Keratinocyte (primary cell): ENCODE data around the gene SDK1. TPM values are rescaled to one million over a fixed set of nuclear protein-coding genes. Genes with fewer than 3 reads are reported as not detected.

Source experiments
- DNase-seq: peaks from one replicate; pipeline ENCODE4 v3.0.0-alpha.2; 2011; ENCODE audit warnings: low read depth, missing footprints, low spot score
- FAIRE-seq: peaks from 2 replicates; lab custom pipeline; 2011; peaks lifted over from hg19 to GRCh38; lab: Jason Lieb, UNC
- H2AFZ ChIP-seq: 2 replicates; pipeline ENCODE4 v1.6.0; 2012; ENCODE audit warnings: low read length, control low read depth, inconsistent platforms; ENCODE audit not compliant: control insufficient read depth
- H3K27ac ChIP-seq: 2 replicates; pipeline ENCODE4 v1.5.1; 2011; ENCODE audit warnings: low read length; ENCODE audit not compliant: control insufficient read depth, insufficient read depth
- H3K27me3 ChIP-seq: 3 replicates; pipeline ENCODE4 v1.6.0; 2011; ENCODE audit warnings: low read length; ENCODE audit not compliant: control insufficient read depth, insufficient read depth; ENCODE audit errors: extremely low read depth
- H3K36me3 ChIP-seq, 2 experiments: 2 replicates in 1 of 2; 3 replicates in 1 of 2; pipeline ENCODE4 v1.5.1; 2011; ENCODE audit warnings: low read length in 2 of 2, mild to moderate bottlenecking in 1 of 2; ENCODE audit not compliant: control insufficient read depth in 2 of 2, insufficient read depth in 2 of 2; ENCODE audit errors: extremely low read depth in 1 of 2
- H3K4me1 ChIP-seq: 3 replicates; pipeline ENCODE4 v1.5.1; 2011; ENCODE audit warnings: low read length; ENCODE audit not compliant: control insufficient read depth, insufficient read depth; ENCODE audit errors: extremely low read depth
- H3K4me2 ChIP-seq: 3 replicates; pipeline ENCODE4 v1.6.0; 2011; ENCODE audit warnings: low read depth, low read length; ENCODE audit not compliant: control insufficient read depth, insufficient read depth; ENCODE audit errors: extremely low read depth
- H3K4me3 ChIP-seq, 3 experiments: fragments of 200-600 bp in 1 of 3; sonication (generic) in 1 of 3; 2 replicates in 2 of 3; 3 replicates in 1 of 3; pipeline ENCODE4 v1.5.1; 2011 to 2016; ENCODE audit warnings: low read length in 3 of 3, mild to moderate bottlenecking in 3 of 3, control low read depth in 2 of 3, inconsistent platforms in 1 of 3, low read depth in 1 of 3, mixed read lengths in 1 of 3, mixed run types in 1 of 3, moderate library complexity in 1 of 3; ENCODE audit not compliant: control insufficient read depth in 2 of 3, insufficient read depth in 2 of 3; ENCODE audit errors: extremely low read depth in 1 of 3
- H3K79me2 ChIP-seq: 2 replicates; pipeline ENCODE4 v1.6.0; 2012; ENCODE audit warnings: low read length; ENCODE audit not compliant: control insufficient read depth, insufficient read depth
- H3K9ac ChIP-seq: 3 replicates; pipeline ENCODE4 v1.6.0; 2011; ENCODE audit warnings: low read length; ENCODE audit not compliant: control insufficient read depth, insufficient read depth; ENCODE audit errors: extremely low read depth
- H3K9me1 ChIP-seq: 3 replicates; pipeline ENCODE4 v1.6.0; 2011; ENCODE audit warnings: low read length; ENCODE audit not compliant: control insufficient read depth, insufficient read depth; ENCODE audit errors: extremely low read depth
- H3K9me3 ChIP-seq: 2 replicates; pipeline ENCODE4 v1.5.1; 2012; ENCODE audit warnings: low read depth, low read length; ENCODE audit not compliant: control insufficient read depth
- H4K20me1 ChIP-seq: 3 replicates; pipeline ENCODE4 v1.6.0; 2011; ENCODE audit warnings: low read length; ENCODE audit not compliant: control insufficient read depth, insufficient read depth; ENCODE audit errors: extremely low read depth
- CTCF ChIP-seq, 3 experiments: IDR thresholded peaks in 1 of 3; conservative IDR thresholded peaks in 1 of 3; optimal IDR thresholded peaks in 1 of 3; 2 replicates in 2 of 3; 3 replicates in 1 of 3; pipeline versions ENCODE3 to v1.5.1; 2011; ENCODE audit warnings: low read length in 3 of 3, mild to moderate bottlenecking in 3 of 3, moderate library complexity in 2 of 3, control low read depth in 1 of 3, inconsistent platforms in 1 of 3; ENCODE audit not compliant: insufficient read depth in 2 of 3; ENCODE audit errors: extremely low read depth in 1 of 3
- EZH2 ChIP-seq: IDR thresholded peaks from one replicate; pipeline ENCODE4 v1.6.1; 2012; ENCODE audit warnings: inconsistent platforms, mild to moderate bottlenecking, low read length, moderate library complexity
- dilution Hi-C: fragments of 300-500 bp; cut with MboI; formaldehyde crosslinking; loops from one replicate; pipeline ENCODE4 v1.7.0; 2020; ENCODE audit warnings: low sequenced_read_pairs; ENCODE audit not compliant: extremely low pct_ligation_motif_present
- polyA plus RNA-seq, 5 experiments: library from polyadenylated mRNA; depleted of rRNA in 3 of 5; stranded (reverse) in 3 of 5; stranded (forward) in 1 of 5; unstranded in 1 of 5; fragments of >200 nt; gene quantifications; 1 replicate in 1 of 5; 2 replicates in 3 of 5; 3 replicates in 1 of 5; pipeline versions ENCODE4 v1.2.1 to v1.2.3, GENCODE V29; 2011 to 2012; ENCODE audit warnings: missing spikeins in 2 of 5, low read depth in 1 of 5, low replicate concordance in 1 of 5

Gene SDK1
- polyA plus RNA-seq, 1 donor (not counting 4 experiments of a cell fraction or from before 2014, with no cell fraction given), result 0.66 TPM

DNA sequence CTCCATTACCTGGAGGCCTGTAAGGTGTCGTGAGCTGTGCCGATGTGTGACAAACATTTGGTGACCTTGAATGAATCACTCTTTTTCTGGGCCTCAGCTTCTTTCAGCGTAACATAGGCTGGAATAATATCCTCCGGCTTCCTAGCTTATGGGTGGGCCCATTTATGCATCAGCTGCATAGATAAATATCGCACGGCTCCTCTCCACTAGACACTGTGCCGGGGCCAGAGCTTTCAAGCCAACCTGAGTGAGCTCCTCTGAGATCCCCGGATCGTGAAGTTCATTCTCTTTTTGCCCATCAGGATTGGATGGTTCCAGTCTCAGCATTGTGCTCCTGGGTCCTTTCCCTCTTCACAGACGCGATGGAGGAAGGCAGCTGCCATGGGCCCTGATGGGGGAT is 806.8 kb downstream of the SDK1 start:
- Histone ChIP-seq H3K4me2 (no peak overlapping the region), H3K36me3 (no peaks in the 10 kb centered on the region), H4K20me1 (no peaks in the 10 kb centered on the region), H2AFZ (no peak overlapping the region), H3K9ac (no peak overlapping the region), H3K27ac (no peak overlapping the region), H3K27me3 (no peaks in the 10 kb centered on the region), H3K4me1 (no peaks in the 10 kb centered on the region), H3K9me3 (no peaks in the 10 kb centered on the region), H3K4me3 (no peak overlapping the region), H3K9me1 (no peaks in the 10 kb centered on the region), H3K79me2 (no peaks in the 10 kb centered on the region)
- DNase-seq (no peak), FAIRE-seq (no peak)
- no peak for TF ChIP-seq EZH2
- dilution Hi-C loops, result no loop called here

- Histone ChIP-seq H3K9me3 (no peaks in the 10 kb centered on the region), H3K79me2 (no peaks in the 10 kb centered on the region), H3K4me2 (no peak overlapping the region), H3K4me3 (no peak overlapping the region), H3K27ac (no peak overlapping the region), H3K36me3 (no peaks in the 10 kb centered on the region), H4K20me1 (no peaks in the 10 kb centered on the region), H3K9me1 (no peaks in the 10 kb centered on the region), H3K4me1 (no peaks in the 10 kb centered on the region), H3K9ac (no peak overlapping the region), H2AFZ (no peak overlapping the region), H3K27me3 (no peaks in the 10 kb centered on the region)
- no peak for FAIRE-seq
- no peak for DNase-seq
- TF ChIP-seq EZH2 (no peak), CTCF (optimal IDR thresholded peaks at IDR 0.05 in 1 of 3, IDR thresholded peaks at IDR 0.05 in 1 of 3, conservative IDR thresholded peaks at IDR 0.05 in 1 of 3; ENCODE audit: extremely low read depth in 1 of 3, insufficient read depth in 2 of 3, low read length in 3 of 3) (no peak)
- dilution Hi-C loops, result no loop called here
Observed at GRCh38 chr7:4108951-4109350, 807.9 kb downstream of the SDK1 start.

- H3K4me3 ChIP-seq, result no peak overlapping the region
- no peak for TF ChIP-seq EZH2
- no peak for TF ChIP-seq CTCF (optimal IDR thresholded peaks at IDR 0.05 in 1 of 3, IDR thresholded peaks at IDR 0.05 in 1 of 3, conservative IDR thresholded peaks at IDR 0.05 in 1 of 3; ENCODE audit: extremely low read depth in 1 of 3, insufficient read depth in 2 of 3, low read length in 3 of 3)
- H3K36me3 ChIP-seq, result no peaks in the 10 kb centered on the region
- no peaks in the 10 kb centered on the region for H4K20me1 ChIP-seq
- no peak overlapping the region for H2AFZ ChIP-seq
- dilution Hi-C loops, result no loop called here
- H3K79me2 ChIP-seq, result no peaks in the 10 kb centered on the region
- no peak overlapping the region for H3K9ac ChIP-seq
- H3K27ac ChIP-seq, result no peak overlapping the region
- no peak overlapping the region for H3K4me2 ChIP-seq
- no peaks in the 10 kb centered on the region for H3K4me1 ChIP-seq
- no peaks in the 10 kb centered on the region for H3K9me1 ChIP-seq
- no peaks in the 10 kb centered on the region for H3K27me3 ChIP-seq
- no peak for DNase-seq
- FAIRE-seq, result no peak
- no peaks in the 10 kb centered on the region for H3K9me3 ChIP-seq
Observed at GRCh38 chr7:4109481-4110110, 808.5 kb downstream of the SDK1 start.
